GM23338 (cell line): Measurements from ENCODE around the gene PRPF6. TPM values are rescaled to one million over a fixed set of nuclear protein-coding genes. Genes with fewer than 3 reads are reported as not detected.

ENCODE experiments used
- ATAC-seq: fragments of 200-7000 bp; cut with Tn5 transposase; 3 replicates; pipeline ENCODE4 v1.9.1; 2020
- DNase-seq: peaks from one replicate; pipeline ENCODE4 v3.0.0-alpha.2; 2015; ENCODE audit warnings: low spot score
- H2AFZ ChIP-seq: fragments of 200-600 bp; sonication (generic); 2 replicates; pipeline ENCODE4 v1.8.0; 2016; ENCODE audit warnings: antibody characterized with exemption, mild to moderate bottlenecking, moderate library complexity
- H3F3A ChIP-seq: fragments of 200-600 bp; sonication (generic); replicated peaks from 2 replicates; pipeline ENCODE4 v1.8.0; 2017; ENCODE audit warnings: antibody characterized with exemption, mixed run types, low read depth
- H3K27ac ChIP-seq: fragments of 200-600 bp; sonication (generic); 2 replicates; pipeline ENCODE4 v1.6.1; 2016; ENCODE audit warnings: low read depth
- H3K27me3 ChIP-seq: fragments of 200-600 bp; sonication (generic); 2 replicates; pipeline ENCODE4 v1.8.0; 2016; ENCODE audit warnings: mild to moderate bottlenecking, mixed run types, moderate library complexity; ENCODE audit not compliant: insufficient read depth
- H3K36me3 ChIP-seq: fragments of 200-600 bp; sonication (generic); 2 replicates; pipeline ENCODE4 v1.8.0; 2016; ENCODE audit warnings: mild to moderate bottlenecking; ENCODE audit not compliant: insufficient read depth
- H3K4me1 ChIP-seq: fragments of 200-600 bp; sonication (generic); 2 replicates; pipeline ENCODE4 v1.8.0; 2016; ENCODE audit warnings: mild to moderate bottlenecking, moderate library complexity; ENCODE audit not compliant: insufficient read depth
- H3K4me2 ChIP-seq: fragments of 200-600 bp; sonication (generic); 2 replicates; pipeline ENCODE4 v1.7.1; 2017; ENCODE audit warnings: mixed run types
- H3K4me3 ChIP-seq: fragments of 200-600 bp; sonication (generic); 2 replicates; pipeline ENCODE4 v1.6.1; 2016; ENCODE audit warnings: mixed run types
- H3K79me2 ChIP-seq: fragments of 200-600 bp; sonication (generic); replicated peaks from 2 replicates; pipeline ENCODE4 v1.8.0; 2017; ENCODE audit warnings: mild to moderate bottlenecking; ENCODE audit not compliant: insufficient read depth
- H3K9me2 ChIP-seq: fragments of 200-600 bp; sonication (generic); 2 replicates; pipeline ENCODE4 v1.8.0; 2017; ENCODE audit not compliant: insufficient read depth
- H4K20me1 ChIP-seq: fragments of 200-600 bp; sonication (generic); replicated peaks from 2 replicates; pipeline ENCODE4 v1.8.0; 2017; ENCODE audit warnings: mild to moderate bottlenecking; ENCODE audit not compliant: insufficient read depth
- H3K27ac Mint-ChIP-seq: 2 replicates; pipeline ENCODE4 v1.8.0; 2020; ENCODE audit warnings: inconsistent platforms, mild to moderate bottlenecking, moderate library complexity, mixed read lengths
- H3K27me3 Mint-ChIP-seq: 3 replicates; pipeline ENCODE4 v1.8.0; 2022; ENCODE audit warnings: low read depth, mild to moderate bottlenecking, moderate library complexity, mixed read lengths, inconsistent platforms; ENCODE audit not compliant: insufficient read depth, poor library complexity
- H3K36me3 Mint-ChIP-seq: 3 replicates; pipeline ENCODE4 v1.8.0; 2021; ENCODE audit warnings: low read depth, mild to moderate bottlenecking, inconsistent platforms, moderate library complexity, mixed read lengths
- H3K4me1 Mint-ChIP-seq: 3 replicates; pipeline ENCODE4 v1.8.0; 2020; ENCODE audit warnings: mild to moderate bottlenecking, inconsistent platforms, mixed read lengths
- H3K4me3 Mint-ChIP-seq: 3 replicates; pipeline ENCODE4 v1.8.0; 2021; ENCODE audit warnings: moderate library complexity, mild to moderate bottlenecking, inconsistent platforms, mixed read lengths
- H3K9me3 Mint-ChIP-seq: 3 replicates; pipeline ENCODE4 v1.8.0; 2020; ENCODE audit warnings: moderate library complexity, mild to moderate bottlenecking, inconsistent platforms, mixed read lengths
- CREB1 ChIP-seq: fragments of 250-450 bp; sonication (Bioruptor Pico); IDR thresholded peaks from 2 replicates; pipeline ENCODE4 v1.5.0; 2020; ENCODE audit warnings: low read depth, mild to moderate bottlenecking, moderate library complexity
- EZH2phosphoT487 ChIP-seq: fragments of 200-600 bp; sonication (generic); IDR thresholded peaks from one replicate; pipeline ENCODE4 v1.8.1; 2018; ENCODE audit warnings: antibody characterized with exemption; ENCODE audit not compliant: unreplicated experiment
- JUNB ChIP-seq: IDR thresholded peaks from one replicate; pipeline ENCODE4 v1.6.1; 2016; ENCODE audit warnings: antibody characterized with exemption; ENCODE audit not compliant: unreplicated experiment
- NANOG ChIP-seq: IDR thresholded peaks from 2 replicates; pipeline ENCODE4 v1.6.1; 2016; ENCODE audit warnings: antibody characterized with exemption, borderline replicate concordance
- POLR2AphosphoS5 ChIP-seq: IDR thresholded peaks from 2 replicates; pipeline ENCODE4 v1.6.1; 2016; ENCODE audit warnings: antibody characterized with exemption, low read depth
- STAT1 ChIP-seq: IDR thresholded peaks from one replicate; pipeline ENCODE4 v1.6.1; 2016; ENCODE audit warnings: antibody characterized with exemption; ENCODE audit not compliant: unreplicated experiment
- ZNF114 ChIP-seq: fragments of 250-450 bp; sonication (Bioruptor Pico); IDR thresholded peaks from 2 replicates; pipeline ENCODE4 v1.5.0; 2020; ENCODE audit warnings: mild to moderate bottlenecking, moderate library complexity
- ZNF331 ChIP-seq: fragments of 250-450 bp; sonication (Bioruptor Pico); IDR thresholded peaks from 2 replicates; pipeline ENCODE4 v1.5.0; 2020; ENCODE audit warnings: low read depth, mild to moderate bottlenecking, moderate library complexity
- polyA plus RNA-seq: library from polyadenylated mRNA; unstranded; fragments of >200 nt; fragmentation: Nextera tagmentation; extraction: Ambion mirVana; gene quantifications from 2 replicates; pipeline ENCODE4 v1.2.1, GENCODE V29; 2016
- total RNA-seq: library from RNA; depleted of rRNA; stranded (reverse); fragments of >200 nt; shearing (Covaris generic); gene quantifications from 2 replicates; pipeline ENCODE4 v1.2.3, GENCODE V29; 2014
- TF ChIP-seq, protein P1 (sequence below): IDR thresholded peaks from 2 replicates; pipeline ENCODE4 v1.6.1; 2016; ENCODE audit warnings: antibody characterized with exemption
- TF ChIP-seq, protein P2 (sequence below), 2 experiments: fragments of 200-600 bp in 1 of 2; sonication (generic) in 1 of 2; conservative IDR thresholded peaks; 2 replicates each; pipeline versions ENCODE4 v1.5.1 to v1.6.1; 2016 to 2017; ENCODE audit warnings: antibody characterized with exemption in 2 of 2, low read depth in 2 of 2, mild to moderate bottlenecking in 2 of 2, moderate library complexity in 1 of 2

Gene PRPF6
- total and polyA plus RNA-seq, 2 experiments from 2014 or later, result 53.8 to 79.9 TPM

DNA sequence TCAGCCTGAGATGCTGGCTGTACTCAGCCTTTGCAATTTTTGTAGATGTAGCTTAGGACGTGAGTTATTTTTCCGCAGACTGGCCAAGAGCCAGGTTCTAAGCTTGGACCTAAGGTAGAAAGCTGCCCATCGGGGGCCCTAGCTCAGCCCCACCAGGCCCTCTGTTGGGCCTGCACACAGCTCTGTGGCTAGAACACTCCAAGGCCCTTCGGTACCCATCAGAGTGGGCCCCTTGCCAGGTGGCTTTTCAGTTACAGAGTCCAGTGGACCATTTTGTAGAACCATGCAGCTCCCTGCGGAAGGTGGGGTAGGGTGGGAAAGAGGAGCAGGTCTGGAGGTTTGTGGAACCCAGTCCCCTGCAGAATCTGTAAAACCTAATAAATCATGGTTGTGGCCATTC, 47.3 kb upstream of the PRPF6 start (continued):
- TF ChIP-seq NANOG, result no peak
- TF ChIP-seq, protein P1, sequence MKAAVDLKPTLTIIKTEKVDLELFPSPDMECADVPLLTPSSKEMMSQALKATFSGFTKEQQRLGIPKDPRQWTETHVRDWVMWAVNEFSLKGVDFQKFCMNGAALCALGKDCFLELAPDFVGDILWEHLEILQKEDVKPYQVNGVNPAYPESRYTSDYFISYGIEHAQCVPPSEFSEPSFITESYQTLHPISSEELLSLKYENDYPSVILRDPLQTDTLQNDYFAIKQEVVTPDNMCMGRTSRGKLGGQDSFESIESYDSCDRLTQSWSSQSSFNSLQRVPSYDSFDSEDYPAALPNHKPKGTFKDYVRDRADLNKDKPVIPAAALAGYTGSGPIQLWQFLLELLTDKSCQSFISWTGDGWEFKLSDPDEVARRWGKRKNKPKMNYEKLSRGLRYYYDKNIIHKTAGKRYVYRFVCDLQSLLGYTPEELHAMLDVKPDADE, result no peak
- TF ChIP-seq POLR2AphosphoS5, result no peak
- TF ChIP-seq CREB1 (CRISPR knock-in tag), result no peak
- no peak for TF ChIP-seq STAT1
- TF ChIP-seq, protein P2, sequence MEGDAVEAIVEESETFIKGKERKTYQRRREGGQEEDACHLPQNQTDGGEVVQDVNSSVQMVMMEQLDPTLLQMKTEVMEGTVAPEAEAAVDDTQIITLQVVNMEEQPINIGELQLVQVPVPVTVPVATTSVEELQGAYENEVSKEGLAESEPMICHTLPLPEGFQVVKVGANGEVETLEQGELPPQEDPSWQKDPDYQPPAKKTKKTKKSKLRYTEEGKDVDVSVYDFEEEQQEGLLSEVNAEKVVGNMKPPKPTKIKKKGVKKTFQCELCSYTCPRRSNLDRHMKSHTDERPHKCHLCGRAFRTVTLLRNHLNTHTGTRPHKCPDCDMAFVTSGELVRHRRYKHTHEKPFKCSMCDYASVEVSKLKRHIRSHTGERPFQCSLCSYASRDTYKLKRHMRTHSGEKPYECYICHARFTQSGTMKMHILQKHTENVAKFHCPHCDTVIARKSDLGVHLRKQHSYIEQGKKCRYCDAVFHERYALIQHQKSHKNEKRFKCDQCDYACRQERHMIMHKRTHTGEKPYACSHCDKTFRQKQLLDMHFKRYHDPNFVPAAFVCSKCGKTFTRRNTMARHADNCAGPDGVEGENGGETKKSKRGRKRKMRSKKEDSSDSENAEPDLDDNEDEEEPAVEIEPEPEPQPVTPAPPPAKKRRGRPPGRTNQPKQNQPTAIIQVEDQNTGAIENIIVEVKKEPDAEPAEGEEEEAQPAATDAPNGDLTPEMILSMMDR (conservative IDR thresholded peaks at IDR 0.05; ENCODE audit: low read depth in 2 of 2), result no peak
- no peak for TF ChIP-seq ZNF114
- no peak for TF ChIP-seq EZH2phosphoT487
- TF ChIP-seq JUNB, result no peak

DNA sequence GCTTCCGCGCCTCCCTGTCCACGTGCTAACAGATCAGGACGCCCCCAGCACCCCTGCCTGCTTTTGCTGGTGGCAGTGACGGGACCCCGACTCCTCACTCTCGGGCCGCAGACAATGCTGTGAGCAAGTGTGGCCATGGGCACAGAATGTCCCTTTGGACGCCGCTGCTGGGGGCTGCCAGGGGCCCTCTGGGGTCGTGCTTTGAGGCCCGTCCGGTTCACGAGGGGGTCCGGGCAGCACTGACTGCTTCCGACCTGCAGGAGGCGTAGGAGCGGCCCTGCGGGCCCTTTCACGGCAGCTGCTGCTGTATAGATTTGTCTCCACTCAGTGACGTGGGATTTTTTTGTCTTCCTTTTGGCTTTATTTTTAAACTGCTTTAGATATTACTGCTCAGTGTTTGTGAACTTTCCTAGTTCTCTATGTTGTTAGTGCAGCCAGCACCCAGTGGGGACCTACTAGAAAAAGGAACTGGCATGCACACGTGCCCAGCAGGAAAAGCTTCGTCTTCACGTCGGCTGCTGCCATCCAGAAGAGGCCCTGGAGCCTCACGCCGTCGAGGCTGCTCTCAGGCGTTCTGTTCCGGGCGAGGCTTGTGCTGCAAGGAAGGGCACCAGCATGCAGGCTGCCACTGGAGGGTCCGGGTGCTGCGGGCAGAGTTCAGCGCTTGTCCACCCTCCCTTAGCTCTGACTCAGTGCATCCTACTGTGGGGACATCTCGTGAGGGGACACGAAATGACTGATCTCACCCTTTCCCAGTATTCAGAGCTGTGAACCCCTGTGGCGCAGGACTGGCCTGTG, 46.5 kb upstream of the PRPF6 start:
- H3K27ac ChIP-seq, result 0 out of 2 replicates have a peak overlapping the region, but pooled peaks have one; percentile 32
- peaks cover 6% of the 10 kb centered on the region for H3K27me3 Mint-ChIP-seq
- no peaks in the 10 kb centered on the region for H3K27me3 ChIP-seq
- no peaks in the 10 kb centered on the region for H3K79me2 ChIP-seq
- DNase-seq (peak; percentile 72), ATAC-seq (peak; percentile 39)
- H3K27ac Mint-ChIP-seq, result peak overlapping the region; percentile 44
- H2AFZ ChIP-seq, result no peak overlapping the region
- no peaks in the 10 kb centered on the region for H3K9me2 ChIP-seq
- no peaks in the 10 kb centered on the region; the same call in 2 of the 3 replicates for H3K9me3 Mint-ChIP-seq
- peaks cover 2% of the 10 kb centered on the region; the same call in 1 of the 2 replicates for H3K4me1 ChIP-seq
- no peaks in the 10 kb centered on the region; the same call in 1 of the 2 replicates for H4K20me1 ChIP-seq
- peaks cover 36% of the 10 kb centered on the region for H3K36me3 Mint-ChIP-seq
- H3K4me3 Mint-ChIP-seq, result no peak overlapping the region
- TF ChIP-seq STAT1, result no peak
- TF ChIP-seq ZNF331 (CRISPR knock-in tag), result no peak
- TF ChIP-seq, protein P2 (conservative IDR thresholded peaks at IDR 0.05; ENCODE audit: low read depth in 2 of 2), result peak; percentile 68 to 72
- H3K4me2 ChIP-seq, result no peak overlapping the region
- no peak overlapping the region for H3K4me3 ChIP-seq
- peaks cover 16% of the 10 kb centered on the region; the same call in 1 of the 2 replicates for H3F3A ChIP-seq
- peaks cover 5% of the 10 kb centered on the region; the same call in 1 of the 3 replicates for H3K4me1 Mint-ChIP-seq
- no peaks in the 10 kb centered on the region for H3K36me3 ChIP-seq
